Activated CD8-positive, alpha-beta T cell treated with anti-CD3 and anti-CD28 coated beads, Interleukin-2, amount 10 ng/mL, durations not matched to agents 7 days and 5 days (primary cell): ENCODE data around the gene G2E3. TPM values are rescaled to one million over a fixed set of nuclear protein-coding genes. Genes with fewer than 3 reads are reported as not detected.

Experiments used
- ATAC-seq: fragments of 150-1000 bp; cut with Tn5 transposase; one replicate; pipeline ENCODE4 v1.10.0; 2021; ENCODE audit warnings: moderate library complexity
- CTCF ChIA-PET: fragments of 350-600 bp; sonication (Branson Sonifier 250); formaldehyde crosslinking; loops from one replicate; lab custom pipeline; 2021; ENCODE audit warnings: antibody characterized with exemption; lab: Charles Lee
- POLR2A ChIA-PET: fragments of 350-600 bp; sonication (Branson Sonifier 250); formaldehyde crosslinking; loops from one replicate; lab custom pipeline; 2021; ENCODE audit warnings: antibody characterized with exemption; lab: Charles Lee
- DNase-seq: peaks from one replicate; pipeline ENCODE4 v3.0.0-alpha.2; 2020
- H3K27ac Mint-ChIP-seq: one replicate; pipeline ENCODE4 v1.8.0; 2021; ENCODE audit warnings: mild to moderate bottlenecking, mixed read lengths
- H3K27me3 Mint-ChIP-seq: one replicate; pipeline ENCODE4 v1.8.0; 2021; ENCODE audit warnings: low read depth, mixed read lengths
- H3K36me3 Mint-ChIP-seq: one replicate; pipeline ENCODE4 v1.8.0; 2021; ENCODE audit warnings: low read depth, mixed read lengths
- H3K4me1 Mint-ChIP-seq: one replicate; pipeline ENCODE4 v1.8.0; 2021; ENCODE audit warnings: low read depth, mixed read lengths
- H3K4me3 Mint-ChIP-seq: one replicate; pipeline ENCODE4 v1.8.0; 2021; ENCODE audit warnings: mild to moderate bottlenecking, mixed read lengths
- H3K9me3 Mint-ChIP-seq: one replicate; pipeline ENCODE4 v1.8.0; 2022; ENCODE audit warnings: mixed read lengths; ENCODE audit not compliant: insufficient read depth
- total RNA-seq, 2 experiments: library from RNA; stranded (reverse); gene quantifications; one replicate each; pipeline ENCODE4 v1.2.3, GENCODE V29; 2021

Gene G2E3
- total RNA-seq, 2 experiments from 2014 or later: 38.9 to 46.6 TPM

- DNase-seq: no peak
Measured at GRCh38 chr14:30657606-30658163, 98.7 kb downstream of the G2E3 start.

GRCh38 chr14:30658645-30659044 is 99.7 kb downstream of the G2E3 start:
- ChIA-PET POLR2A (no interaction called here), CTCF (interaction anchor here (0.9 to 1.9 kb wide), 3 partner anchors 24 to 698 kb away, joined by 3 to 8 read pairs (median 3); no protein-coding TSS in a partner anchor)
- no peak for ATAC-seq
- Mint-ChIP-seq H3K4me3 (no peak overlapping the region), H3K27me3 (no peaks in the 10 kb centered on the region), H3K27ac (no peak overlapping the region), H3K36me3 (peaks cover 28% of the 10 kb centered on the region), H3K9me3 (no peaks in the 10 kb centered on the region), H3K4me1 (no peaks in the 10 kb centered on the region)
- no peak for DNase-seq

More at GRCh38 chr14:30657606-30658163, 98.7 kb downstream of the G2E3 start:
- Mint-ChIP-seq H3K36me3 (peaks cover 30% of the 10 kb centered on the region), H3K4me3 (no peak overlapping the region), H3K9me3 (no peaks in the 10 kb centered on the region), H3K4me1 (no peaks in the 10 kb centered on the region), H3K27me3 (no peaks in the 10 kb centered on the region), H3K27ac (no peak overlapping the region)
- ChIA-PET POLR2A (no interaction called here), CTCF (interaction anchor here (0.9 to 1.9 kb wide), 2 partner anchors 25 to 64 kb away, joined by 3 to 8 read pairs; no protein-coding TSS in a partner anchor)
- no peak for ATAC-seq

DNA sequence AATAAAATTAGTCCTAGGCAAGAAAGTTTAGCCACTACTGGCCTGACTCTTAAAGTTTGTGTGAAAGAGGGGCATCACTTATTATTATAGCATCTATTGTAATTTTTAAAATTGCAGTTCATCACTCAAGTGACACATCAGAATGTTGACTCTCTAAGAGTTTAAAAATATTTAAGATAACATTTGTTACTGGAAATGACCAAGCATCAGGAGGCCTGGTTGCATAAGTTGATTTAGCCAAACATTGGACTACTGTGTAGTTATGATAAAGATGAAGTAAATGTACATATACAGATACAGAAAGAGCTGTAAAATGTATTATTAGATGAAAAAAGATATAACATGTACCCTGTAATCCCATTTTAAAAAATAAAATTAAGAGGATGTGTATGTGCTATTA is 110.6 kb downstream of the G2E3 start:
- ChIA-PET POLR2A (no interaction called here), CTCF (no interaction called here)
- no peaks in the 10 kb centered on the region for H3K27me3 Mint-ChIP-seq
- ATAC-seq (no peak), DNase-seq (no peak)
- peaks cover 3% of the 10 kb centered on the region for H3K4me1 Mint-ChIP-seq
- peaks cover 22% of the 10 kb centered on the region for H3K36me3 Mint-ChIP-seq
- no peak overlapping the region for H3K27ac Mint-ChIP-seq
- no peak overlapping the region for H3K4me3 Mint-ChIP-seq
- H3K9me3 Mint-ChIP-seq: no peaks in the 10 kb centered on the region

Other genes starting within 250 kb of the G2E3 start
- gene SCFD1, start 63.2 kb downstream of the G2E3 start, total RNA-seq: 10 to 100 TPM; 50.3 to 58.1 TPM